ENCODE measurements around the gene HACD3. TPM values are rescaled to one million over a fixed set of nuclear protein-coding genes. Genes with fewer than 3 reads are reported as not detected.

The HACD3 gene
- total RNA-seq (10 to 100 TPM; 46.1 to 51.4 TPM), polyA plus RNA-seq (40.3 TPM)

GRCh38 chr15:65530318-65531111, at the start of gene HACD3:
Gene HACD3 (plus strand): TSS chr15:65530463. CDS start chr15:65530632, 169 bp downstream.
- no peaks in the 10 kb centered on the region for H3K4me1 ChIP-seq (ENCODE audit: insufficient read depth, low read length)
- no peaks in the 10 kb centered on the region for H3K36me3 ChIP-seq (ENCODE audit: insufficient read depth, low read length)
- Mint-ChIP-seq H3K4me1 (peaks cover 30 to 42% (median 39%) of the 10 kb centered on the region in 3 donors), H3K36me3 (peaks cover 0 to 4% (median 1%) of the 10 kb centered on the region in 3 donors), H3K27ac (peak within 1 kb of the TSS; percentile 80 to 98 (median 91)), H3K4me3 (peak within 1 kb of the TSS; percentile 79 to 91 (median 89)), H3K9me3 (no peaks in the 10 kb centered on the region), H3K27me3 (no peaks in the 10 kb centered on the region)
- peak within 1 kb of the TSS; percentile 77 for H3K4me3 ChIP-seq (ENCODE audit: low read length)
- H3K27ac ChIP-seq (ENCODE audit: low read depth, low read length), result peak within 1 kb of the TSS; percentile 60
- peak; percentile 86 to 91 (median 88) for DNase-seq
- no peaks in the 10 kb centered on the region for H3K27me3 ChIP-seq (ENCODE audit: insufficient read depth, low read length, poor library complexity, severe bottlenecking)
- no peaks in the 10 kb centered on the region for H3K9me3 ChIP-seq (ENCODE audit: low read length)
- ChIA-PET POLR2A (interaction anchor here (1.1 to 2.0 kb wide), 6 partner anchors 12 to 339 kb away, joined by 3 to 15 read pairs (median 6); partner anchors contain the start of genes DPP8, INTS14 and RAB11A), CTCF (interaction anchor here (0.7 to 3.5 kb wide), 5 partner anchors 13 to 757 kb away, joined by 3 to 18 read pairs (median 4); partner anchors contain the start of gene INTS14)

DNA sequence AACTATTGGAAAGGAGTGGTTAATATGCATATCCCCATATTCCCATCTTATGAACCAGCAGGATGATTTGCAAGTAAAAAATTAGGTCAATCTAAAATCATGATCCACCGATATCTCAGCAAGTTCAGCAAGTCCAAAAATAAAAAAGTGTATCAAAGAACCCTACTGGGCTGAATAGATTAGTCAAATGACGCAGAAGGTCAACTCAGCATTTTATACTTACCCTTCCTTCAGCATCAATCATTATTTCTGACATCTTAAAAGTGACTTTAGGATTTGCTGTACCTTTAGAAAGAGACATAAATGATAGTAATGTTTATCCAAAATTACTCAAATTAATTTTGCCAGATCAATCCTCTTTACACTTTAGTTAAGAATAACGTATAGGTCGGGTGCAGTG, 45.4 kb upstream of the HACD3 start:
- H3K27me3 Mint-ChIP-seq, result no peaks in the 10 kb centered on the region
- H3K9me3 Mint-ChIP-seq, result no peaks in the 10 kb centered on the region
- peaks cover 0 to 72% (median 6%) of the 10 kb centered on the region in 3 donors for H3K36me3 Mint-ChIP-seq

GRCh38 chr15:65494076-65494475, 36.2 kb upstream of the HACD3 start:
- POLR2A ChIA-PET, result no interaction called here
- no peak for DNase-seq
- no peaks in the 10 kb centered on the region for H3K27me3 Mint-ChIP-seq
- Histone ChIP-seq H3K9me3 (ENCODE audit: low read length) (no peaks in the 10 kb centered on the region), H3K4me1 (ENCODE audit: insufficient read depth, low read length) (no peaks in the 10 kb centered on the region), H3K36me3 (ENCODE audit: insufficient read depth, low read length) (peaks cover 38% of the 10 kb centered on the region), H3K27ac (ENCODE audit: low read depth, low read length) (no peak overlapping the region), H3K27me3 (ENCODE audit: insufficient read depth, low read length, poor library complexity, severe bottlenecking) (no peaks in the 10 kb centered on the region), H3K4me3 (ENCODE audit: low read length) (no peak overlapping the region)
- H3K4me3 Mint-ChIP-seq, result no peak overlapping the region
- CTCF ChIA-PET, result no interaction called here
- no peaks in the 10 kb centered on the region for H3K9me3 Mint-ChIP-seq
- peaks cover 4 to 70% (median 11%) of the 10 kb centered on the region in 3 donors for H3K36me3 Mint-ChIP-seq
- peak overlapping the region in 2 of 8 donors; percentile 24 to 73 for H3K27ac Mint-ChIP-seq
- H3K4me1 Mint-ChIP-seq, result peaks cover 10 to 34% (median 10%) of the 10 kb centered on the region in 3 donors

More for the DNA sequence above, 45.4 kb upstream of the HACD3 start:
- Histone ChIP-seq H3K27me3 (ENCODE audit: insufficient read depth, low read length, poor library complexity, severe bottlenecking) (no peaks in the 10 kb centered on the region), H3K36me3 (ENCODE audit: insufficient read depth, low read length) (peaks cover 15% of the 10 kb centered on the region), H3K27ac (ENCODE audit: low read depth, low read length) (no peak overlapping the region), H3K4me1 (ENCODE audit: insufficient read depth, low read length) (no peaks in the 10 kb centered on the region), H3K4me3 (ENCODE audit: low read length) (no peak overlapping the region), H3K9me3 (ENCODE audit: low read length) (no peaks in the 10 kb centered on the region)
- DNase-seq, result no peak
- CTCF ChIA-PET, result no interaction called here
- Mint-ChIP-seq H3K4me1 (no peaks in the 10 kb centered on the region), H3K27ac (peak overlapping the region in 1 of 8 donors; percentile 55), H3K4me3 (no peak overlapping the region)
- POLR2A ChIA-PET, result interaction anchor here (0.6 kb wide), 1 partner anchor 28 kb away, joined by 7 read pairs; no protein-coding TSS in a partner anchor

DNA sequence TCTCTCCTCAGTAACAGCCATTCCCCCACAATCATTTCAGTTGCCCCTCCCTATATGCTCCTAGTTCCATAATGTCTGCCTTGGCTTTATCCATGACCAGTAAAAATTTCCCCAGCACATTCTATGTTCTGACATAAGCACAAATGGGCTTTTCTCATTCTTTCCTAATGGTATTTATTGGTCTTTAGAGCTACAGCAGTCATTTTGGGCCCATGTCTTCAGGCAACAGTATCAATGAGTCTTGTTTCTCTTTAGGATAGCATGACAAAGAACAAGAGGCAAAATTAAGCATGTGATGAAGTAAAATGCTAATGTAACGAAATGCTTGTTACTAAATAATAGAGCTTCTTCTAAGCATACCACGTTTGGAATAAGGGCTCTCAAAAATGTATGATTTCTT, 20.9 kb upstream of the HACD3 start:
- ChIA-PET CTCF (no interaction called here), POLR2A (no interaction called here)
- H3K9me3 Mint-ChIP-seq, result no peaks in the 10 kb centered on the region
- H3K4me3 Mint-ChIP-seq, result no peak overlapping the region
- H3K9me3 ChIP-seq (ENCODE audit: low read length), result no peaks in the 10 kb centered on the region
- DNase-seq, result no peak
- H3K27ac Mint-ChIP-seq, result peak overlapping the region in 6 of 8 donors; percentile 0 to 84 (median 31)
- H3K27ac ChIP-seq (ENCODE audit: low read depth, low read length), result no peak overlapping the region
- H3K27me3 ChIP-seq (ENCODE audit: insufficient read depth, low read length, poor library complexity, severe bottlenecking), result no peaks in the 10 kb centered on the region
- no peaks in the 10 kb centered on the region for H3K27me3 Mint-ChIP-seq
- peaks cover 40 to 53% (median 51%) of the 10 kb centered on the region in 3 donors for H3K4me1 Mint-ChIP-seq
- peaks cover 27% of the 10 kb centered on the region for H3K4me1 ChIP-seq (ENCODE audit: insufficient read depth, low read length)
- peaks cover 20% of the 10 kb centered on the region for H3K36me3 ChIP-seq (ENCODE audit: insufficient read depth, low read length)
- H3K4me3 ChIP-seq (ENCODE audit: low read length), result no peak overlapping the region
- H3K36me3 Mint-ChIP-seq, result peaks cover 7 to 69% (median 13%) of the 10 kb centered on the region in 3 donors

GRCh38 chr15:65512189-65512588, 18.1 kb upstream of the HACD3 start:
- peak overlapping the region; percentile 15 for H3K27ac ChIP-seq (ENCODE audit: low read depth, low read length)
- ChIA-PET CTCF (interaction anchor here (1.0 kb wide), 1 partner anchor 14 kb away, joined by 3 read pairs; no protein-coding TSS in a partner anchor), POLR2A (interaction anchor here (0.6 to 1.0 kb wide), 3 partner anchors 8 to 27 kb away, joined by 6 to 7 read pairs (median 7); partner anchors contain the start of gene HACD3)
- no peaks in the 10 kb centered on the region for H3K9me3 ChIP-seq (ENCODE audit: low read length)
- Mint-ChIP-seq H3K4me3 (peak overlapping the region in 6 of 7 donors; percentile 46 to 84 (median 66)), H3K9me3 (no peaks in the 10 kb centered on the region), H3K27ac (peak overlapping the region; percentile 85 to 99 (median 94)), H3K4me1 (peaks cover 54 to 78% (median 74%) of the 10 kb centered on the region in 3 donors), H3K27me3 (no peaks in the 10 kb centered on the region), H3K36me3 (peaks cover 7 to 68% (median 13%) of the 10 kb centered on the region in 3 donors)
- DNase-seq, result no peak
- H3K36me3 ChIP-seq (ENCODE audit: insufficient read depth, low read length), result peaks cover 8% of the 10 kb centered on the region
- H3K4me1 ChIP-seq (ENCODE audit: insufficient read depth, low read length), result peaks cover 52% of the 10 kb centered on the region
- no peaks in the 10 kb centered on the region for H3K27me3 ChIP-seq (ENCODE audit: insufficient read depth, low read length, poor library complexity, severe bottlenecking)
- no peak overlapping the region for H3K4me3 ChIP-seq (ENCODE audit: low read length)

- H3K27ac Mint-ChIP-seq, result peak overlapping the region; percentile 85 to 99 (median 94)
- peak overlapping the region; percentile 15 for H3K27ac ChIP-seq (ENCODE audit: low read depth, low read length)
- ChIA-PET CTCF (interaction anchor here (0.6 kb wide), 1 partner anchor 590 kb away, joined by 3 read pairs; no protein-coding TSS in a partner anchor), POLR2A (interaction anchor here (0.6 to 1.0 kb wide), 3 partner anchors 9 to 28 kb away, joined by 6 to 7 read pairs (median 7); partner anchors contain the start of gene HACD3)
- peaks cover 55% of the 10 kb centered on the region for H3K4me1 ChIP-seq (ENCODE audit: insufficient read depth, low read length)
- peaks cover 7 to 68% (median 13%) of the 10 kb centered on the region in 3 donors for H3K36me3 Mint-ChIP-seq
- peaks cover 8% of the 10 kb centered on the region for H3K36me3 ChIP-seq (ENCODE audit: insufficient read depth, low read length)
- H3K27me3 ChIP-seq (ENCODE audit: insufficient read depth, low read length, poor library complexity, severe bottlenecking), result no peaks in the 10 kb centered on the region
- no peaks in the 10 kb centered on the region for H3K27me3 Mint-ChIP-seq
- H3K9me3 Mint-ChIP-seq, result no peaks in the 10 kb centered on the region
- peak overlapping the region; percentile 68 to 88 (median 75) for H3K4me3 Mint-ChIP-seq
- no peaks in the 10 kb centered on the region for H3K9me3 ChIP-seq (ENCODE audit: low read length)
- peak in 4 of 5 donors; percentile 18 to 78 (median 56) for DNase-seq
- no peak overlapping the region for H3K4me3 ChIP-seq (ENCODE audit: low read length)
- H3K4me1 Mint-ChIP-seq, result peaks cover 57 to 80% (median 73%) of the 10 kb centered on the region in 3 donors
These were observed 17.4 kb upstream of the HACD3 start for GRCh38 chr15:65512807-65513416.

DNA sequence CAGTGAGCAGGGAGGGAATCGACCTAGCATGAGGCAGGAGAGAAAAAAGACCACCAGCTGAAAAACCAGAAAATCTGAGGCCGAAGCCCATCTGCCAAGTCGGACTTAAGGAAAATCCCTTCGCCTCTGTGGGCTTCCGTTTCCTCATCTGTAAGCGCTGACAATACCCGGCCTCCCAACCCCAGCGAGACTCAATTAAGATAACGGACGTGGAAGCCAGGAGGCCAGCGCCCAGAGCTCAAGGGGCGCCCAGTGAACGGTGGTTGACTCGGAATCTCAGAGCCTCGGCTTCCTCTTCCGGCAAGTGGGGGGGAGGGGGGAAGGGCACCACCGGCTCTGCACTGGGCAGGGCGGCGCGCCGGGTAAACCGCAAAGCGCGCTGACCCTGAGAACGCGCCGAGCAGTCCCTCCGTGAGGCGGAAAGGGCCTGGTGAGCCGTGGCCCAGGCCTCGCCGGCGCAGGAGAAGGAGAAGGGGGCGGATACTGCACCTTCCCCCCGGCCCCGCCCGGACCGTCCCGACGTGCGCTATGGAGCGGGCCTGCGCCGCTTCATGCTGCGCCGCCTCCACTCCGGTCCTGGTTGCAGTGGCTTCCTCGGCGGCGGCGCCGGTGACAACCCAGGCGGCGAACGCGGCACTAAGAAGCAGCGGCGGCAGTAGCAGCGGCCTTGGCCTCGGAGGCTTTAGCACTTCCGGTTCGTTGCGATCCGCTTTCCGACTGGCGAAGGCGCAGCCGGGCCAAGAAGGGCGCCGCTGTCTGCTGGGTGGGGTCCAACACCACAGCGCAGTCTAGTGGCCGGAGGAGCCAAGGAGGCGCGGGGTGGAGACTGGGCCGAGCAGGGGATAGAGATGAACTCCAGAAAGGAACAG, 13.0 kb upstream of the HACD3 start, which contains the start of gene DPP8:
Gene DPP8, minus strand, starts transcription at position 693 of the 869 bp plus-strand sequence. CDS start 5,136 bp downstream, outside the sequence.
- Mint-ChIP-seq H3K36me3 (peaks cover 0 to 39% (median 5%) of the 10 kb centered on the region in 3 donors), H3K27me3 (no peaks in the 10 kb centered on the region), H3K27ac (peak within 1 kb of the TSS; percentile 91 to 99 (median 98)), H3K9me3 (no peaks in the 10 kb centered on the region), H3K4me3 (peak within 1 kb of the TSS; percentile 88 to 100 (median 96)), H3K4me1 (peaks cover 38 to 52% (median 51%) of the 10 kb centered on the region in 3 donors)
- Histone ChIP-seq H3K9me3 (ENCODE audit: low read length) (no peaks in the 10 kb centered on the region), H3K4me1 (ENCODE audit: insufficient read depth, low read length) (peaks cover 50% of the 10 kb centered on the region), H3K27ac (ENCODE audit: low read depth, low read length) (peak within 1 kb of the TSS; percentile 86), H3K36me3 (ENCODE audit: insufficient read depth, low read length) (no peaks in the 10 kb centered on the region), H3K4me3 (ENCODE audit: low read length) (peak within 1 kb of the TSS; percentile 85), H3K27me3 (ENCODE audit: insufficient read depth, low read length, poor library complexity, severe bottlenecking) (no peaks in the 10 kb centered on the region)
- DNase-seq, result peak; percentile 89 to 95 (median 91)
- ChIA-PET CTCF (interaction anchor here (1.1 to 1.5 kb wide), 3 partner anchors 7 to 352 kb away, joined by 3 to 18 read pairs (median 4); partner anchors contain the start of genes HACD3 and RAB11A), POLR2A (interaction anchor here (0.6 to 1.7 kb wide), 10 partner anchors 13 to 349 kb away, joined by 3 to 15 read pairs (median 5); partner anchors contain the start of genes HACD3 and INTS14)
